MV-4-11 (cell line): ENCODE measurements around the gene LAMTOR4.

Source experiments
- DNase-seq: peaks from one replicate; lab custom pipeline; 2025; lab: John Stamatoyannopoulos, UW

The LAMTOR4 gene

GRCh38 chr7:100153708-100154535 is 5.2 kb downstream of the LAMTOR4 start:
- no peak for DNase-seq

- no peak for DNase-seq
Measured at GRCh38 chr7:100154651-100155491, 6.2 kb downstream of the LAMTOR4 start.

GRCh38 chr7:100155553-100156317 is 7.0 kb downstream of the LAMTOR4 start:
- no peak for DNase-seq

GRCh38 chr7:100156331-100157068 is 7.8 kb downstream of the LAMTOR4 start:
- peak; percentile 10 for DNase-seq

- DNase-seq = no peak
Measured at GRCh38 chr7:100157069-100157333, 8.3 kb downstream of the LAMTOR4 start.

GRCh38 chr7:100157334-100158228 is 8.9 kb downstream of the LAMTOR4 start:
- DNase-seq = peak; percentile 45

- DNase-seq = peak; percentile 77
Measured at GRCh38 chr7:100158229-100159098, 9.7 kb downstream of the LAMTOR4 start, which contains the start of gene TRAPPC14. Gene TRAPPC14 (minus strand): TSS chr7:100158723. CDS start chr7:100158499, 224 bp downstream.

- no peak for DNase-seq
Measured at GRCh38 chr7:100159099-100159623, 10.4 kb downstream of the LAMTOR4 start.

GRCh38 chr7:100160067-100160466 is 11.3 kb downstream of the LAMTOR4 start:
- no peak for DNase-seq

- no peak for DNase-seq
Measured at GRCh38 chr7:100163006-100163531, 14.4 kb downstream of the LAMTOR4 start.

- DNase-seq = no peak
Measured at GRCh38 chr7:100163871-100164270, 15.2 kb downstream of the LAMTOR4 start.

- DNase-seq = no peak
Measured at GRCh38 chr7:100166317-100166940, 17.7 kb downstream of the LAMTOR4 start.

- DNase-seq = no peak
Measured at GRCh38 chr7:100166970-100167911, 18.5 kb downstream of the LAMTOR4 start.

GRCh38 chr7:100167912-100168323 is 19.2 kb downstream of the LAMTOR4 start:
- no peak for DNase-seq

GRCh38 chr7:100169147-100169850 is 20.6 kb downstream of the LAMTOR4 start:
- DNase-seq = no peak

GRCh38 chr7:100170101-100170897 is 21.6 kb downstream of the LAMTOR4 start:
- DNase-seq = no peak
